ENCODE data around the gene WDR91.
A peak's percentile ranks its signal among the peaks of the same experiment; 100 is the strongest.

WDR91 gene

DNA sequence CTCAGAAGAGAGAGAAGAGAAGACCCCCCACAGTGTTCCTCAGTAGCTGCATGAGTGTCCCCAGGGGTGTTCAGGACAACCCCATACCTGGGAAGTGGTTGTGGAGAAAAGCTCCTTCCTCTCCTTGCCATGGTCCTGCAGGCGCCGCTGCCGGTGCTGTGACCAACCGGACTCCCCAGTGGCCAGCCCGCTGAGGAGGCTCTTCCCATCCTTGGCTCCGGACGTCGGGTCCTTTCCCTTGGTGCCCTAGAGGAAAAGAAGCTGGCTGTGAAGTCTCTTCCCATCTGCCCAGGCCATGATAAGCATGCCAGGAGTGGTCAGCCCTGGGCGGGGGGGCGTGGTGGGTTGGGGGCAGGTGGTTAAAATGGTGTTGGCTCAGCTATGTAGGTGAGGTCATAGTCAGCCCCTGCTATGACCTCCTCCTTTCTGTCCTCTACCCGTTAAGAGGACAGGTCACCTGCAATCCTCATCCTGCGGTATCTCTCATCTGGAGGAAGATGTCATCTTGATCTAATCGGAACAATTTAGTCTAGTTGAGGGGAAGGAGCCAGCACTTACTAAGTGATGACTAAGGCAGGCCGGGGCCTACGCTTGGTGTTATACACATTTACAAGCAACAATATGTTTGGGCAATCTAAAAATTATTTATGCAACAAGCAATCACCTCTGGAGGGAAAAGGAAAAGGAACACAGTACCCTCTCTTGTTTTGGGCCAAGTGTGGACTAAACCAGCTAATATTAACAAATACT lies 13.2 kb downstream of the WDR91 start:
- no peak for TF ChIP-seq ZNF274 (IDR thresholded peaks at IDR 0.05; ENCODE audit: low read depth, low read length)
- H3K4me3 ChIP-seq (ENCODE audit: low read length): no peak overlapping the region

- no peak overlapping the region for H3K4me3 ChIP-seq (ENCODE audit: low read length)
- no peak for TF ChIP-seq ZNF274 (IDR thresholded peaks at IDR 0.05; ENCODE audit: low read depth, low read length)
These were observed 14.0 kb downstream of the WDR91 start for GRCh38 chr7:135197343-135197742.

GRCh38 chr7:135195968-135196629 lies 15.2 kb downstream of the WDR91 start:
- H3K4me3 ChIP-seq (ENCODE audit: low read length): no peak overlapping the region
- TF ChIP-seq ZNF274 (IDR thresholded peaks at IDR 0.05; ENCODE audit: low read depth, low read length): no peak

- no peak for TF ChIP-seq ZNF274 (IDR thresholded peaks at IDR 0.05; ENCODE audit: low read depth, low read length)
- no peak overlapping the region for H3K4me3 ChIP-seq (ENCODE audit: low read length)
These were observed 16.2 kb downstream of the WDR91 start for GRCh38 chr7:135195156-135195555.

GRCh38 chr7:135194494-135195095 lies 16.7 kb downstream of the WDR91 start:
- TF ChIP-seq ZNF274 (IDR thresholded peaks at IDR 0.05; ENCODE audit: low read depth, low read length): no peak
- no peak overlapping the region for H3K4me3 ChIP-seq (ENCODE audit: low read length)

DNA sequence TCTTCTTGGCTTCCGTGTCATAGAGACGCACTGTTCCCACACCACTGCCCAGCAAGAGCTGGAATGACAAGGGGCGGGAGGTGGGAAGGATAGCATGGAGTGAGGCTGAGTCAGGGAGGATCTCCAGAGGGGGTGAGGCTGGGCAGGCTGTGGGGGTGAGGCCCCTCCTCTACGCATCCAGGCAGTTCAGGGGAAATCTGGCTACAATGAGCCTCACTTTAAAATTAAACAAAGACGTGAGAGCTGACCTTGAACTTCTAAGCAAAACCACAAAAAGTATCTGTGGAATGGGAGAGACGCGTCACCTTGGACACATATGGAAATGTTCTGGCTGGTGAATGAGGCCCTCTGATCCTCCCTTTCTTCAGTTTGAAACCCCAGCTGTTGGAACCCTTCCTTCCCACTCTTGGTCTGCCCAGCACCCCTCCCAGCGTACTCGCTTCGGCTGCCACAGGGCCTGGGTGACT lies 17.7 kb downstream of the WDR91 start:
- no peak overlapping the region for H3K4me3 ChIP-seq (ENCODE audit: low read length)
- no peak for TF ChIP-seq ZNF274 (IDR thresholded peaks at IDR 0.05; ENCODE audit: low read depth, low read length)

DNA sequence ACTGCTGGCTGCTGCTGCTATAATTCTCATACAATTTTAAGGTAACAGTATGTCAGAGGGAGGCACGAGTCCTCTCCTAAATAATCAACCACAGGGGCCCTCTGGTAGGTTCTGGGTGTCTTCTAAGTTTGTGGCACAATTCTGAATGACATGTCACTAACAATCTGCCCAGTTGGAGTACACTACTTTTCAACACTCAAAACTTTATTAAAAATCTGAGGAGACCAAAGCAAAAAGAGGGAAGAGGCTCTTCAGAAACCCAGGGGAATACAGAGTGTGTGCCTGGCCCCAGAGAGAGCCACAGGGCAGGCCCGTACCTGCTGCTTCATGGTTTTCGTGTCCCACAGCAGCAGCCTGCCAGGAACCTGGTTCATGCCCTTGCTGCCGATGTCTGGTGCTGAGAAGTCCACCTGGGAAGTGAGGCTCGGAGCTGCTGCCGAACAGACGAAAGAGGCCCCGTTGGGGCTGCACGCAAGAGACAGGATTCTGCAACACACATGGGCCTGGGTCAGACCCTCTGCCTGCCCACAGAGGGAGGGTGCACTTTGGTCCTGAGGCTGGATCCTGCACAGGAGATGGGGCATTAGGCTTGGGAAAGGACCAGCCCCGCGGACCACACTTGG lies 18.3 kb downstream of the WDR91 start:
- no peak overlapping the region for H3K4me3 ChIP-seq (ENCODE audit: low read length)
- TF ChIP-seq ZNF274 (IDR thresholded peaks at IDR 0.05; ENCODE audit: low read depth, low read length): no peak

- TF ChIP-seq ZNF274 (IDR thresholded peaks at IDR 0.05; ENCODE audit: low read depth, low read length): no peak
These were observed 20.6 kb downstream of the WDR91 start for GRCh38 chr7:135190703-135191102.

DNA sequence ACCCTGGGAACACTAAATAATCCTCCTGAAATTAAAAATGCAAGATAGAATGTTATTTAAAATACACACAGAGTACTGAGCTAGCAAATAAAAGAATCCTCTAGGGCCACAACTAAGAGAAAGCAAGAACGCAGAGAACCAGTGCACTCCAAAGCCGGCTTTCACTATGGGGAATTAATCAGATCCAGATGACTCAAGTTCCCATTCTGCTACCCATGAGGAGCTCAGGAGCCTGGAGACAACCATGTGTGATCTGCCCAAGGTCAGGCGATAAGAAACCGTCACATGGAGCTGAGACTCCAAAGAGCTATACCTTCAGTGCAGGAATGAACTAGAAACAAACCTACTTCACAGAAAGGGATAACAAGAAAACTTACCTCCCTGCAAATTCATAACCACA lies 21.4 kb downstream of the WDR91 start:
- TF ChIP-seq ZNF274 (IDR thresholded peaks at IDR 0.05; ENCODE audit: low read depth, low read length): no peak
- H3K4me3 ChIP-seq (ENCODE audit: low read length): no peak overlapping the region

More at GRCh38 chr7:135190703-135191102, 20.6 kb downstream of the WDR91 start:
- H3K4me3 ChIP-seq (ENCODE audit: low read length): no peak overlapping the region

- H3K4me3 ChIP-seq (ENCODE audit: low read length): no peak overlapping the region
- TF ChIP-seq ZNF274 (IDR thresholded peaks at IDR 0.05; ENCODE audit: low read depth, low read length): no peak
These were observed 22.1 kb downstream of the WDR91 start for GRCh38 chr7:135189221-135189662.

- no peak for TF ChIP-seq ZNF274 (IDR thresholded peaks at IDR 0.05; ENCODE audit: low read depth, low read length)
- H3K4me3 ChIP-seq (ENCODE audit: low read length): no peak overlapping the region; the same call in 1 of the 2 replicates
These were observed 22.9 kb downstream of the WDR91 start for GRCh38 chr7:135188298-135188984.

- no peak for TF ChIP-seq ZNF274 (IDR thresholded peaks at IDR 0.05; ENCODE audit: low read depth, low read length)
- H3K4me3 ChIP-seq (ENCODE audit: low read length): peak overlapping the region; percentile 44; the same call in 1 of the 2 replicates
These were observed 24.5 kb downstream of the WDR91 start for GRCh38 chr7:135186841-135187253.

GRCh38 chr7:135186261-135186540 lies 25.1 kb downstream of the WDR91 start:
- no peak overlapping the region; the same call in 1 of the 2 replicates for H3K4me3 ChIP-seq (ENCODE audit: low read length)
- no peak for TF ChIP-seq ZNF274 (IDR thresholded peaks at IDR 0.05; ENCODE audit: low read depth, low read length)

Data from GM08714 (cell line).